ENCODE results near the gene ZNF618.

The ZNF618 gene

GRCh38 chr9:113885183-113886025 lies 9.3 kb downstream of the ZNF618 start:
- no peak for DNase-seq

- no peak for DNase-seq
Measured at GRCh38 chr9:113886026-113886369, 9.9 kb downstream of the ZNF618 start.

- DNase-seq, result no peak
Measured at GRCh38 chr9:113886466-113886865, 10.4 kb downstream of the ZNF618 start.

- no peak for DNase-seq
Measured at GRCh38 chr9:113886933-113887332, 10.8 kb downstream of the ZNF618 start.

- DNase-seq, result no peak
Measured at GRCh38 chr9:113887436-113887835, 11.3 kb downstream of the ZNF618 start.

GRCh38 chr9:113888336-113888735 lies 12.2 kb downstream of the ZNF618 start:
- DNase-seq, result no peak

GRCh38 chr9:113888976-113889375 lies 12.9 kb downstream of the ZNF618 start:
- no peak for DNase-seq

GRCh38 chr9:113890704-113891103 lies 14.6 kb downstream of the ZNF618 start:
- no peak for DNase-seq

GRCh38 chr9:113892861-113893491 lies 16.9 kb downstream of the ZNF618 start:
- no peak for DNase-seq

- no peak for DNase-seq
Measured at GRCh38 chr9:113894166-113894565, 18.1 kb downstream of the ZNF618 start.

- DNase-seq, result no peak
Measured at GRCh38 chr9:113895526-113895925, 19.4 kb downstream of the ZNF618 start.

- no peak for DNase-seq
Measured at GRCh38 chr9:113896713-113897112, 20.6 kb downstream of the ZNF618 start.

- DNase-seq, result no peak
Measured at GRCh38 chr9:113898151-113898550, 22.0 kb downstream of the ZNF618 start.

- no peak for DNase-seq
Measured at GRCh38 chr9:113898596-113898995, 22.5 kb downstream of the ZNF618 start.

- no peak for DNase-seq
Measured at GRCh38 chr9:113899205-113899604, 23.1 kb downstream of the ZNF618 start.

GRCh38 chr9:113901221-113901688 lies 25.1 kb downstream of the ZNF618 start:
- DNase-seq, result no peak

- DNase-seq, result no peak
Measured at GRCh38 chr9:113903514-113904077, 27.5 kb downstream of the ZNF618 start.

GRCh38 chr9:113906411-113907110 lies 30.5 kb downstream of the ZNF618 start:
- DNase-seq, result no peak

- DNase-seq, result no peak
Measured at GRCh38 chr9:113907282-113907681, 31.2 kb downstream of the ZNF618 start.

GRCh38 chr9:113909421-113909820 lies 33.3 kb downstream of the ZNF618 start:
- DNase-seq, result no peak

GRCh38 chr9:113910036-113910639 lies 34.0 kb downstream of the ZNF618 start:
- DNase-seq, result no peak

GRCh38 chr9:113911850-113912557 lies 35.9 kb downstream of the ZNF618 start:
- no peak for DNase-seq
